NT2/D1 (cell line): ENCODE data around the gene KRT4.

ENCODE experiments used
- DNase-seq: peaks from one replicate; pipeline ENCODE4 v3.0.0-alpha.2; 2011; ENCODE audit warnings: low read depth, low spot score
- H3K27me3 ChIP-seq: 2 replicates; pipeline ENCODE4 v1.6.0; 2011; ENCODE audit warnings: mild to moderate bottlenecking; ENCODE audit not compliant: insufficient read length, insufficient read depth
- H3K36me3 ChIP-seq: 2 replicates; pipeline ENCODE4 v1.6.1; 2011; ENCODE audit warnings: mild to moderate bottlenecking, low read length, mixed read lengths; ENCODE audit not compliant: insufficient read depth, insufficient read length
- H3K4me1 ChIP-seq: 2 replicates; pipeline ENCODE4 v1.5.1; 2011; ENCODE audit not compliant: insufficient read depth, insufficient read length
- H3K4me3 ChIP-seq: 2 replicates; pipeline ENCODE4 v1.5.1; 2011; ENCODE audit warnings: low read depth; ENCODE audit not compliant: insufficient read length
- H3K9ac ChIP-seq: 2 replicates; pipeline ENCODE4 v1.6.0; 2011; ENCODE audit warnings: low read depth; ENCODE audit not compliant: insufficient read length
- H3K9me3 ChIP-seq: 2 replicates; pipeline ENCODE4 v1.5.1; 2011; ENCODE audit warnings: mild to moderate bottlenecking, low read length; ENCODE audit not compliant: insufficient read depth
- SUZ12 ChIP-seq: IDR thresholded peaks from 2 replicates; pipeline ENCODE4 v1.6.1; 2011; ENCODE audit not compliant: insufficient read length, insufficient read depth; ENCODE audit errors: extremely low read depth
- YY1 ChIP-seq: IDR thresholded peaks from 2 replicates; pipeline ENCODE4 v1.6.1; 2011; ENCODE audit not compliant: insufficient read length, insufficient read depth
- ZNF274 ChIP-seq: IDR thresholded peaks from 2 replicates; pipeline ENCODE4 v1.6.1; 2011; ENCODE audit warnings: mild to moderate bottlenecking, low read depth, low read length

The KRT4 gene

GRCh38 chr12:52814710-52815155 is 817 bp upstream of the KRT4 start:
- no peak overlapping the region for H3K9ac ChIP-seq
- H3K4me1 ChIP-seq: peaks cover 5% of the 10 kb centered on the region
- H3K4me3 ChIP-seq: no peak overlapping the region
- no peaks in the 10 kb centered on the region for H3K36me3 ChIP-seq
- no peaks in the 10 kb centered on the region for H3K27me3 ChIP-seq
- DNase-seq: no peak
- no peak for TF ChIP-seq ZNF274
- no peaks in the 10 kb centered on the region for H3K9me3 ChIP-seq

GRCh38 chr12:52813203-52813819 is 605 bp downstream of the KRT4 start:
- no peaks in the 10 kb centered on the region for H3K9me3 ChIP-seq
- H3K9ac ChIP-seq: no peak overlapping the region
- H3K27me3 ChIP-seq: no peaks in the 10 kb centered on the region
- H3K4me1 ChIP-seq: peaks cover 2% of the 10 kb centered on the region
- no peaks in the 10 kb centered on the region for H3K36me3 ChIP-seq
- no peak overlapping the region for H3K4me3 ChIP-seq
- DNase-seq: no peak
- TF ChIP-seq SUZ12 (no peak), YY1 (no peak), ZNF274 (no peak)

GRCh38 chr12:52812749-52813148 is 1.2 kb downstream of the KRT4 start:
- TF ChIP-seq SUZ12 (no peak), ZNF274 (no peak), YY1 (no peak)
- Histone ChIP-seq H3K27me3 (no peaks in the 10 kb centered on the region), H3K4me1 (no peaks in the 10 kb centered on the region), H3K9ac (no peak overlapping the region), H3K4me3 (no peak overlapping the region), H3K9me3 (no peaks in the 10 kb centered on the region), H3K36me3 (no peaks in the 10 kb centered on the region)
- no peak for DNase-seq

- Histone ChIP-seq H3K9ac (no peak overlapping the region), H3K27me3 (no peaks in the 10 kb centered on the region), H3K4me3 (no peak overlapping the region), H3K36me3 (no peaks in the 10 kb centered on the region), H3K4me1 (no peaks in the 10 kb centered on the region), H3K9me3 (no peaks in the 10 kb centered on the region)
- DNase-seq: no peak
- TF ChIP-seq SUZ12: no peak
- no peak for TF ChIP-seq ZNF274
- no peak for TF ChIP-seq YY1
Measured at GRCh38 chr12:52812073-52812400, 1.9 kb downstream of the KRT4 start.

- H3K9ac ChIP-seq: no peak overlapping the region
- DNase-seq: no peak
- TF ChIP-seq ZNF274 (no peak), SUZ12 (no peak), YY1 (no peak)
- H3K4me1 ChIP-seq: peaks cover 2% of the 10 kb centered on the region
- no peaks in the 10 kb centered on the region for H3K27me3 ChIP-seq
- H3K36me3 ChIP-seq: no peaks in the 10 kb centered on the region
- no peak overlapping the region for H3K4me3 ChIP-seq
- no peaks in the 10 kb centered on the region for H3K9me3 ChIP-seq
Measured at GRCh38 chr12:52811191-52812072, 2.5 kb downstream of the KRT4 start.

- Histone ChIP-seq H3K9me3 (no peaks in the 10 kb centered on the region), H3K4me3 (no peak overlapping the region), H3K9ac (no peak overlapping the region), H3K4me1 (peaks cover 5% of the 10 kb centered on the region), H3K36me3 (no peaks in the 10 kb centered on the region), H3K27me3 (no peaks in the 10 kb centered on the region)
- no peak for DNase-seq
- TF ChIP-seq ZNF274 (no peak), YY1 (no peak), SUZ12 (no peak)
Measured at GRCh38 chr12:52810554-52810953, 3.4 kb downstream of the KRT4 start.

- no peak overlapping the region for H3K9ac ChIP-seq
- no peak overlapping the region for H3K4me3 ChIP-seq
- no peak for TF ChIP-seq ZNF274
- TF ChIP-seq SUZ12: no peak
- no peak for TF ChIP-seq YY1
- H3K9me3 ChIP-seq: no peaks in the 10 kb centered on the region
- DNase-seq: no peak
- peaks cover 10% of the 10 kb centered on the region for H3K4me1 ChIP-seq
- H3K36me3 ChIP-seq: no peaks in the 10 kb centered on the region
- H3K27me3 ChIP-seq: no peaks in the 10 kb centered on the region
Measured at GRCh38 chr12:52809166-52809565, 4.8 kb downstream of the KRT4 start.
